ENCODE data around the gene GRWD1.
"Not testable (repeated sequence)": the region's sequence is repeated elsewhere in the genome, so short reads cannot be mapped to it uniquely, and the experiment has no call there.

DNA sequence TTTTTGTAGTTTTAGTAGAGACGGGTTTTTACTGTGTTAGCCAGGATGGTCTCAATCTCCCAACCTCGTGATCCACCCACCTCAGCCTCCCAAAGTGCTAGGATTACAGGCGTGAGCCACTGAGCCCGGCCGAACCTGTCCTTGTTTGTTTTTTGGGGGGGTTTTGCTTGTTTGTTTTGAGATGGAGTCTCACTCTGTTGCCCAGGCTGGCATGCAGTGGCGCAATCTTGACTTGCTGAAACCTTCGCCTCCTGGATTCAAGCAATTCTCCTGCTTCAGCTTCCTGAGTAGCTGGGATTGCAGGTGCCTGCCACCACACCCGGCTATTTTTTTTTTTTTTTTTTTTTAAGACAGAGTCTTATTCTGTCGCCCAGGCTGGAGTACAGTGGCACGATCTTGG lies 40.9 kb downstream of the GRWD1 start:
- TF ChIP-seq, protein P1, sequence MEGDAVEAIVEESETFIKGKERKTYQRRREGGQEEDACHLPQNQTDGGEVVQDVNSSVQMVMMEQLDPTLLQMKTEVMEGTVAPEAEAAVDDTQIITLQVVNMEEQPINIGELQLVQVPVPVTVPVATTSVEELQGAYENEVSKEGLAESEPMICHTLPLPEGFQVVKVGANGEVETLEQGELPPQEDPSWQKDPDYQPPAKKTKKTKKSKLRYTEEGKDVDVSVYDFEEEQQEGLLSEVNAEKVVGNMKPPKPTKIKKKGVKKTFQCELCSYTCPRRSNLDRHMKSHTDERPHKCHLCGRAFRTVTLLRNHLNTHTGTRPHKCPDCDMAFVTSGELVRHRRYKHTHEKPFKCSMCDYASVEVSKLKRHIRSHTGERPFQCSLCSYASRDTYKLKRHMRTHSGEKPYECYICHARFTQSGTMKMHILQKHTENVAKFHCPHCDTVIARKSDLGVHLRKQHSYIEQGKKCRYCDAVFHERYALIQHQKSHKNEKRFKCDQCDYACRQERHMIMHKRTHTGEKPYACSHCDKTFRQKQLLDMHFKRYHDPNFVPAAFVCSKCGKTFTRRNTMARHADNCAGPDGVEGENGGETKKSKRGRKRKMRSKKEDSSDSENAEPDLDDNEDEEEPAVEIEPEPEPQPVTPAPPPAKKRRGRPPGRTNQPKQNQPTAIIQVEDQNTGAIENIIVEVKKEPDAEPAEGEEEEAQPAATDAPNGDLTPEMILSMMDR (IDR thresholded peaks at IDR 0.05), result not testable (repeated sequence)
- not testable (repeated sequence) for TF ChIP-seq EZH2 (IDR thresholded peaks at IDR 0.05; ENCODE audit: borderline replicate concordance, insufficient read depth, low read depth, low read length, poor library complexity, severe bottlenecking)

Data from B cell (primary cell).